Gastrocnemius medialis (tissue), 4 donors: ENCODE measurements around the gene ALKBH6.

Source experiments
- POLR2A ChIP-seq, 2 donors: fragments of 450-650 bp; IDR thresholded peaks; one replicate each; pipeline ENCODE4 v1.6.1; 2017; ENCODE audit warnings: antibody characterized with exemption in 2 of 2, mild to moderate bottlenecking in 2 of 2, moderate library complexity in 2 of 2
- TF ChIP-seq, protein P1 (sequence below), 5 experiments: fragments of 450-650 bp in 3 of 5; fragments of 200-600 bp in 2 of 5; sonication (generic) in 2 of 5; IDR thresholded peaks in 4 of 5; conservative IDR thresholded peaks in 1 of 5; 1 replicate in 4 of 5; 2 replicates in 1 of 5; pipeline ENCODE4 v1.5.1; 2016 to 2019; ENCODE audit warnings: antibody characterized with exemption in 5 of 5, mild to moderate bottlenecking in 3 of 5, moderate library complexity in 3 of 5

DNA sequence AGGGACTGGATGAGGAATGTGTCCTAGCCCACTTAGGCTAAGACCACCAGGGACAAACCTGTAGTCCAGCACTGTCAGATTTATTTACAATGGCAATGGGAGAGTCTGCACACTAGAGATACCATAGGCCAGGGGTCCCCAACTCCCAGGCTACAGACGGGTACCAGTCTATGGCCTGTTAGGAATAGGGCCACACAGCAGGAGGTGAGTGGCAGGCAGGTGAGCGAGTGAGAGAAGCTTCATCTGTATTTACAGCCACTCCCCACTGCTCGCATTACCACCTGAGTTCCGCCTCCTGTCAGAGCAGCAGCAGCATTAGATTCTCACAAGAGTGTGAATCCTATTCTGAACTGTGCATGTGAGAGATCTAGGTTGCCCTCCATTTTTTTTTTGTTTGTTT lies 37.6 kb upstream of the ALKBH6 start:
- TF ChIP-seq POLR2A (IDR thresholded peaks at IDR 0.05) = no peak
- TF ChIP-seq, protein P1, sequence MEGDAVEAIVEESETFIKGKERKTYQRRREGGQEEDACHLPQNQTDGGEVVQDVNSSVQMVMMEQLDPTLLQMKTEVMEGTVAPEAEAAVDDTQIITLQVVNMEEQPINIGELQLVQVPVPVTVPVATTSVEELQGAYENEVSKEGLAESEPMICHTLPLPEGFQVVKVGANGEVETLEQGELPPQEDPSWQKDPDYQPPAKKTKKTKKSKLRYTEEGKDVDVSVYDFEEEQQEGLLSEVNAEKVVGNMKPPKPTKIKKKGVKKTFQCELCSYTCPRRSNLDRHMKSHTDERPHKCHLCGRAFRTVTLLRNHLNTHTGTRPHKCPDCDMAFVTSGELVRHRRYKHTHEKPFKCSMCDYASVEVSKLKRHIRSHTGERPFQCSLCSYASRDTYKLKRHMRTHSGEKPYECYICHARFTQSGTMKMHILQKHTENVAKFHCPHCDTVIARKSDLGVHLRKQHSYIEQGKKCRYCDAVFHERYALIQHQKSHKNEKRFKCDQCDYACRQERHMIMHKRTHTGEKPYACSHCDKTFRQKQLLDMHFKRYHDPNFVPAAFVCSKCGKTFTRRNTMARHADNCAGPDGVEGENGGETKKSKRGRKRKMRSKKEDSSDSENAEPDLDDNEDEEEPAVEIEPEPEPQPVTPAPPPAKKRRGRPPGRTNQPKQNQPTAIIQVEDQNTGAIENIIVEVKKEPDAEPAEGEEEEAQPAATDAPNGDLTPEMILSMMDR (IDR thresholded peaks at IDR 0.05 in 4 of 5, conservative IDR thresholded peaks at IDR 0.05 in 1 of 5) = no peak
